A673 (cell line): ENCODE results near the gene FOXN3.
"Not testable (repeated sequence)": the region's sequence is repeated elsewhere in the genome, so short reads cannot be mapped to it uniquely, and the experiment has no call there.

Experiments
- CTCF ChIP-seq: fragments of 300-800, 200-600 bp; sonication (generic); conservative IDR thresholded peaks from 2 replicates; pipeline ENCODE4 v1.5.1; 2017; ENCODE audit warnings: low read depth, mild to moderate bottlenecking, antibody characterized with exemption, low read length, moderate library complexity, mixed read lengths
- EZH2 ChIP-seq: fragments of 200-600 bp; sonication (generic); IDR thresholded peaks from 2 replicates; pipeline ENCODE4 v1.6.1; 2017; ENCODE audit warnings: borderline replicate concordance, low read depth, mild to moderate bottlenecking, mixed read lengths, antibody characterized with exemption, low read length; ENCODE audit not compliant: poor library complexity, severe bottlenecking

GRCh38 chr14:89250655-89250975 lies 166.4 kb downstream of the FOXN3 start:
- not testable (repeated sequence) for TF ChIP-seq EZH2, CTCF
